K562 (cell line): ENCODE results near the gene MPDZ. TPM values are rescaled to one million over a fixed set of nuclear protein-coding genes. Genes with fewer than 3 reads are reported as not detected.

Experiments
- ATF6 ChIP-seq: sonication (generic); formaldehyde crosslinking; IDR thresholded peaks from 2 replicates; pipeline ENCODE4 v1.4.0; 2020; ENCODE audit warnings: mild to moderate bottlenecking, missing genetic modification reagents
- CGGBP1 ChIP-seq: fragments of 250-450 bp; sonication (Bioruptor Pico); IDR thresholded peaks from 2 replicates; pipeline ENCODE4 v1.9.0; 2021; ENCODE audit warnings: mild to moderate bottlenecking
- CREB3 ChIP-seq: fragments of 450-650 bp; conservative IDR thresholded peaks from 2 replicates; pipeline ENCODE4 v1.6.1; 2016; ENCODE audit warnings: missing genetic modification characterization, low read depth, mild to moderate bottlenecking, missing compliant biosample characterization, moderate library complexity
- HMG20A ChIP-seq: fragments of 450-650 bp; formaldehyde crosslinking; conservative IDR thresholded peaks from 2 replicates; pipeline ENCODE4 v1.4.0; 2020; ENCODE audit warnings: mild to moderate bottlenecking, mixed read lengths
- MEIS2 ChIP-seq: fragments of 450-650 bp; IDR thresholded peaks from 2 replicates; pipeline ENCODE4 v1.6.1; 2014; ENCODE audit warnings: mild to moderate bottlenecking; ENCODE audit not compliant: partially characterized antibody
- PRDM10 ChIP-seq: fragments of 450-650 bp; IDR thresholded peaks from 2 replicates; pipeline ENCODE4 v1.6.1; 2018; ENCODE audit not compliant: partially characterized antibody
- RAD21 ChIP-seq, 2 experiments: fragments of 250-450 bp in 1 of 2; fragments of 450-650 bp in 1 of 2; sonication (Bioruptor Pico) in 1 of 2; formaldehyde crosslinking in 1 of 2; IDR thresholded peaks in 1 of 2; conservative IDR thresholded peaks in 1 of 2; 2 replicates each; pipeline versions ENCODE4 v1.4.0 to v1.8.0; 2020 to 2022; ENCODE audit warnings: mild to moderate bottlenecking in 2 of 2, moderate library complexity in 1 of 2
- TOE1 ChIP-seq, 2 experiments: fragments of 450-650 bp in 1 of 2; sonication (generic) in 1 of 2; formaldehyde crosslinking in 1 of 2; IDR thresholded peaks; 2 replicates each; pipeline versions ENCODE4 v1.7.1 to v1.8.0; 2016 to 2022; ENCODE audit warnings: borderline replicate concordance in 2 of 2, mild to moderate bottlenecking in 2 of 2, antibody characterized with exemption in 1 of 2, inconsistent platforms in 1 of 2, low read depth in 1 of 2, missing genetic modification reagents in 1 of 2, moderate library complexity in 1 of 2
- TSC22D4 ChIP-seq: fragments of 450-650 bp; IDR thresholded peaks from 2 replicates; pipeline ENCODE4 v1.6.1; 2016; ENCODE audit warnings: missing genetic modification characterization, missing biosample characterization, control low read depth
- WHSC1 ChIP-seq: IDR thresholded peaks from one replicate; pipeline ENCODE4 v1.6.1; 2012; ENCODE audit warnings: low read length, control low read depth, inconsistent platforms
- ZNF174 ChIP-seq: fragments of 250-450 bp; sonication (Bioruptor Pico); IDR thresholded peaks from 2 replicates; pipeline ENCODE4 v1.4.0; 2020; ENCODE audit warnings: mild to moderate bottlenecking
- ZNF175 ChIP-seq: fragments of 200-800 bp; sonication (Bioruptor generic); IDR thresholded peaks from 2 replicates; pipeline ENCODE4 v1.6.1; 2016; ENCODE audit warnings: low read depth, mild to moderate bottlenecking, missing genetic modification characterization, missing compliant biosample characterization
- ZNF445 ChIP-seq: fragments of 250-450 bp; sonication (Bioruptor Pico); IDR thresholded peaks from 2 replicates; pipeline ENCODE4 v1.4.0; 2020; ENCODE audit warnings: low read depth, mild to moderate bottlenecking, moderate library complexity
- ZNF717 ChIP-seq: fragments of 250-450 bp; sonication (Bioruptor Pico); IDR thresholded peaks from 2 replicates; pipeline ENCODE4 v1.5.0; 2021
- polyA plus RNA-seq, 8 experiments: library from polyadenylated mRNA; depleted of rRNA in 4 of 8; stranded (reverse) in 5 of 8; unstranded in 3 of 8; fragments of >200 nt; fragmentation: Nextera tagmentation in 2 of 8; fragmentation: Illumina TruSeq in 1 of 8; extraction: Ambion mirVana in 2 of 8; extraction: Trizol in 1 of 8; gene quantifications; 2 replicates each; pipeline versions ENCODE4 v1.2.1 to v1.2.3, GENCODE V29; 2011 to 2014; ENCODE audit warnings: inconsistent platforms in 1 of 8, missing spikeins in 1 of 8
- total RNA-seq, 7 experiments: library from RNA; depleted of rRNA in 6 of 7; stranded (reverse); fragments of >200 nt in 6 of 7; fragmentation: Illumina TruSeq in 2 of 7; extraction: Trizol in 2 of 7; gene quantifications; 2 replicates each; pipeline versions ENCODE4 v1.2.1 to v1.2.3, GENCODE V29; 2011 to 2021; ENCODE audit warnings: low replicate concordance in 1 of 7
- TF ChIP-seq, protein P1 (sequence below): sonication (generic); formaldehyde crosslinking; IDR thresholded peaks from 2 replicates; pipeline ENCODE4 v1.8.0; 2023; ENCODE audit warnings: mild to moderate bottlenecking, missing genetic modification reagents

The MPDZ gene
- total and polyA plus RNA-seq, 9 of the 15 experiments (the other 6 are each of a cell fraction or from before 2014, with no cell fraction given) = 3.9 to 13.2 (median 5.7) TPM

GRCh38 chr9:13279284-13280141, at the start of gene MPDZ (continued):
- TF ChIP-seq CREB3 (tag) = no peak
- no peak for TF ChIP-seq TOE1 (IDR thresholded peaks at IDR 0.05; ENCODE audit: borderline replicate concordance)
- TF ChIP-seq TOE1 (CRISPR knock-in tag; IDR thresholded peaks at IDR 0.05; ENCODE audit: borderline replicate concordance, low read depth) = no peak
- TF ChIP-seq ZNF717 (CRISPR knock-in tag) = no peak
- TF ChIP-seq HMG20A (CRISPR knock-in tag) = no peak
- TF ChIP-seq PRDM10 = peak; percentile 75
- no peak for TF ChIP-seq ZNF445 (CRISPR knock-in tag)
- TF ChIP-seq, protein P1, sequence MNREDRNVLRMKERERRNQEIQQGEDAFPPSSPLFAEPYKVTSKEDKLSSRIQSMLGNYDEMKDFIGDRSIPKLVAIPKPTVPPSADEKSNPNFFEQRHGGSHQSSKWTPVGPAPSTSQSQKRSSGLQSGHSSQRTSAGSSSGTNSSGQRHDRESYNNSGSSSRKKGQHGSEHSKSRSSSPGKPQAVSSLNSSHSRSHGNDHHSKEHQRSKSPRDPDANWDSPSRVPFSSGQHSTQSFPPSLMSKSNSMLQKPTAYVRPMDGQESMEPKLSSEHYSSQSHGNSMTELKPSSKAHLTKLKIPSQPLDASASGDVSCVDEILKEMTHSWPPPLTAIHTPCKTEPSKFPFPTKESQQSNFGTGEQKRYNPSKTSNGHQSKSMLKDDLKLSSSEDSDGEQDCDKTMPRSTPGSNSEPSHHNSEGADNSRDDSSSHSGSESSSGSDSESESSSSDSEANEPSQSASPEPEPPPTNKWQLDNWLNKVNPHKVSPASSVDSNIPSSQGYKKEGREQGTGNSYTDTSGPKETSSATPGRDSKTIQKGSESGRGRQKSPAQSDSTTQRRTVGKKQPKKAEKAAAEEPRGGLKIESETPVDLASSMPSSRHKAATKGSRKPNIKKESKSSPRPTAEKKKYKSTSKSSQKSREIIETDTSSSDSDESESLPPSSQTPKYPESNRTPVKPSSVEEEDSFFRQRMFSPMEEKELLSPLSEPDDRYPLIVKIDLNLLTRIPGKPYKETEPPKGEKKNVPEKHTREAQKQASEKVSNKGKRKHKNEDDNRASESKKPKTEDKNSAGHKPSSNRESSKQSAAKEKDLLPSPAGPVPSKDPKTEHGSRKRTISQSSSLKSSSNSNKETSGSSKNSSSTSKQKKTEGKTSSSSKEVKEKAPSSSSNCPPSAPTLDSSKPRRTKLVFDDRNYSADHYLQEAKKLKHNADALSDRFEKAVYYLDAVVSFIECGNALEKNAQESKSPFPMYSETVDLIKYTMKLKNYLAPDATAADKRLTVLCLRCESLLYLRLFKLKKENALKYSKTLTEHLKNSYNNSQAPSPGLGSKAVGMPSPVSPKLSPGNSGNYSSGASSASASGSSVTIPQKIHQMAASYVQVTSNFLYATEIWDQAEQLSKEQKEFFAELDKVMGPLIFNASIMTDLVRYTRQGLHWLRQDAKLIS (CRISPR knock-in tag) = no peak
- TF ChIP-seq ZNF175 (CRISPR knock-in tag) = no peak
- no peak for TF ChIP-seq ZNF174
- no peak for TF ChIP-seq CGGBP1 (CRISPR knock-in tag)
- TF ChIP-seq WHSC1 = no peak
- no peak for TF ChIP-seq RAD21 (CRISPR knock-in tag; conservative IDR thresholded peaks at IDR 0.05 in 1 of 2, IDR thresholded peaks at IDR 0.05 in 1 of 2)
- no peak for TF ChIP-seq TSC22D4 (tag)
- TF ChIP-seq MEIS2 = no peak
- no peak for TF ChIP-seq ATF6
